Smooth muscle cell (in vitro differentiated cells): ENCODE measurements around the gene FITM1. TPM values are rescaled to one million over a fixed set of nuclear protein-coding genes. Genes with fewer than 3 reads are reported as not detected.

Source experiments
- DNase-seq: peaks from one replicate; lab custom pipeline; 2025; ENCODE audit not compliant: unreplicated experiment; lab: John Stamatoyannopoulos, UW
- H2AFZ ChIP-seq: fragments of 200-600 bp; sonication (generic); 2 replicates; pipeline ENCODE4 v1.6.0; 2016; ENCODE audit warnings: antibody characterized with exemption, low read depth, mild to moderate bottlenecking
- H3F3A ChIP-seq: fragments of 200-600 bp; sonication (generic); 2 replicates; pipeline ENCODE4 v1.6.0; 2017; ENCODE audit warnings: antibody characterized with exemption, low read depth
- H3K27ac ChIP-seq: fragments of 200-600 bp; sonication (generic); 2 replicates; pipeline ENCODE4 v1.5.1; 2016; ENCODE audit warnings: low read depth, mild to moderate bottlenecking
- H3K27me3 ChIP-seq: fragments of 200-600 bp; sonication (generic); 2 replicates; pipeline ENCODE4 v1.6.1; 2016; ENCODE audit warnings: low read depth, mild to moderate bottlenecking
- H3K36me3 ChIP-seq: fragments of 200-600 bp; sonication (generic); 2 replicates; pipeline ENCODE4 v1.5.1; 2016; ENCODE audit warnings: low read depth
- H3K4me1 ChIP-seq: fragments of 200-600 bp; sonication (generic); 2 replicates; pipeline ENCODE4 v1.5.1; 2016; ENCODE audit warnings: low read depth
- H3K4me2 ChIP-seq: fragments of 200-600 bp; sonication (generic); 2 replicates; pipeline ENCODE4 v1.6.0; 2016; ENCODE audit warnings: mild to moderate bottlenecking
- H3K4me3 ChIP-seq: fragments of 200-600 bp; sonication (generic); 2 replicates; pipeline ENCODE4 v1.5.1; 2016; ENCODE audit warnings: mild to moderate bottlenecking
- H3K79me2 ChIP-seq: fragments of 200-600 bp; sonication (generic); 2 replicates; pipeline ENCODE4 v1.6.0; 2016; ENCODE audit warnings: low read depth, mild to moderate bottlenecking
- H3K9ac ChIP-seq: fragments of 200-600 bp; sonication (generic); 2 replicates; pipeline ENCODE4 v1.6.0; 2016; ENCODE audit warnings: low read depth
- H3K9me3 ChIP-seq: fragments of 200-600 bp; sonication (generic); replicated peaks from 2 replicates; pipeline ENCODE4 v1.5.1; 2016; ENCODE audit warnings: low read depth
- H4K20me1 ChIP-seq: fragments of 200-600 bp; sonication (generic); 2 replicates; pipeline ENCODE4 v1.6.0; 2016; ENCODE audit warnings: low read depth
- WGBS: methylation state at CpG from one replicate; pipeline ENCODE4 v1.1.7; 2016; ENCODE audit warnings: low lambda C conversion rate; 5-methylcytosine and 5-hydroxymethylcytosine counted together
- polyA plus RNA-seq: library from polyadenylated mRNA; unstranded; fragments of >200 nt; fragmentation: Nextera tagmentation; extraction: Ambion mirVana; gene quantifications from 2 replicates; pipeline ENCODE4 v1.2.1, GENCODE V29; 2016
- total RNA-seq: library from RNA; depleted of rRNA; stranded (reverse); fragments of >200 nt; gene quantifications from 2 replicates; pipeline ENCODE4 v1.2.3, GENCODE V29; 2014
- TF ChIP-seq, protein P1 (sequence below): fragments of 200-600 bp; sonication (generic); IDR thresholded peaks from 2 replicates; pipeline ENCODE4 v1.5.1; 2017; ENCODE audit warnings: borderline replicate concordance, mild to moderate bottlenecking, antibody characterized with exemption; ENCODE audit not compliant: insufficient read depth, poor library complexity, severe bottlenecking

The FITM1 gene
- total and polyA plus RNA-seq, 2 experiments from 2014 or later, result 0.31 TPM; not detected in 1

DNA sequence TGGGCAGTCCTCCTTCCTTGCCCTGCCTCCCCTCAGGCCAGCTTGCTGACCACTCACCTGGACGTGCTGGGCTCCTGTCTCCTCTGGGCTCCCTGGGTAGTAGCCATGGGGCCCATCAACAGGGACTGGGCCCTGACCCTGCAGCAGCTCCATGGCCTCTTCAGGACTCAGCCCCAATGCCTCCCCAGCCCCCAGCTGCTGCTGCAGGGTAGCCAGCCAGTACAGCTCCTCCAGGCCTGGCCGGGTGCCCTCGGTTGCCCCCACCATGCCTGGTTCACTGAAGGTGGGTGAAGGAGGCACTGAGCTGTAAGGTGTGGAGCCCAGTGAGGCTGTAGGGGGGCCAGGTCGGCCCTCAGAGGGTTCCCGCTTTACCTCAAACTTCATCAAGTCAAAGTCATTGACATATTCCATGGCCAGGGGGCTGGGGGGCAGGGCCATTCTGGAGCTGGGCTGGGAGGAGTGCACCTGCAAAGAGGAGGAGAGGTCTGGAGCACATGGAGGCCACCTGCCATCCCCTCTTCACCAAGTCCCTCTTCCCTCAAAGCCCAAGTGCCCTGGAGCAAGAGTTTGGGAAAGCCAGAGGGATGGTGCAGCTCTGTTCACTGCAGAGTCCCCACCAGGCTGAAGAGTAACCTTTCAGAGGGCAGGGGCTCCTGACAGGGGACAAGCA lies 47.9 kb upstream of the FITM1 start:
- 99% methylated on average over 5 of the region's 5 CpGs for WGBS
- no peak overlapping the region for H3K4me3 ChIP-seq
- H3K36me3 ChIP-seq, result no peaks in the 10 kb centered on the region
- H3K27ac ChIP-seq, result no peak overlapping the region
- no peaks in the 10 kb centered on the region for H4K20me1 ChIP-seq
- peaks cover 21% of the 10 kb centered on the region for H3K4me1 ChIP-seq
- H2AFZ ChIP-seq, result no peak overlapping the region
- H3F3A ChIP-seq, result no peaks in the 10 kb centered on the region
- no peaks in the 10 kb centered on the region for H3K9me3 ChIP-seq
- peaks cover 30% of the 10 kb centered on the region for H3K27me3 ChIP-seq
- TF ChIP-seq, protein P1, sequence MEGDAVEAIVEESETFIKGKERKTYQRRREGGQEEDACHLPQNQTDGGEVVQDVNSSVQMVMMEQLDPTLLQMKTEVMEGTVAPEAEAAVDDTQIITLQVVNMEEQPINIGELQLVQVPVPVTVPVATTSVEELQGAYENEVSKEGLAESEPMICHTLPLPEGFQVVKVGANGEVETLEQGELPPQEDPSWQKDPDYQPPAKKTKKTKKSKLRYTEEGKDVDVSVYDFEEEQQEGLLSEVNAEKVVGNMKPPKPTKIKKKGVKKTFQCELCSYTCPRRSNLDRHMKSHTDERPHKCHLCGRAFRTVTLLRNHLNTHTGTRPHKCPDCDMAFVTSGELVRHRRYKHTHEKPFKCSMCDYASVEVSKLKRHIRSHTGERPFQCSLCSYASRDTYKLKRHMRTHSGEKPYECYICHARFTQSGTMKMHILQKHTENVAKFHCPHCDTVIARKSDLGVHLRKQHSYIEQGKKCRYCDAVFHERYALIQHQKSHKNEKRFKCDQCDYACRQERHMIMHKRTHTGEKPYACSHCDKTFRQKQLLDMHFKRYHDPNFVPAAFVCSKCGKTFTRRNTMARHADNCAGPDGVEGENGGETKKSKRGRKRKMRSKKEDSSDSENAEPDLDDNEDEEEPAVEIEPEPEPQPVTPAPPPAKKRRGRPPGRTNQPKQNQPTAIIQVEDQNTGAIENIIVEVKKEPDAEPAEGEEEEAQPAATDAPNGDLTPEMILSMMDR, result no peak
- H3K79me2 ChIP-seq, result no peaks in the 10 kb centered on the region
- H3K9ac ChIP-seq, result no peak overlapping the region
- DNase-seq, result no peak
- no peak overlapping the region for H3K4me2 ChIP-seq

DNA sequence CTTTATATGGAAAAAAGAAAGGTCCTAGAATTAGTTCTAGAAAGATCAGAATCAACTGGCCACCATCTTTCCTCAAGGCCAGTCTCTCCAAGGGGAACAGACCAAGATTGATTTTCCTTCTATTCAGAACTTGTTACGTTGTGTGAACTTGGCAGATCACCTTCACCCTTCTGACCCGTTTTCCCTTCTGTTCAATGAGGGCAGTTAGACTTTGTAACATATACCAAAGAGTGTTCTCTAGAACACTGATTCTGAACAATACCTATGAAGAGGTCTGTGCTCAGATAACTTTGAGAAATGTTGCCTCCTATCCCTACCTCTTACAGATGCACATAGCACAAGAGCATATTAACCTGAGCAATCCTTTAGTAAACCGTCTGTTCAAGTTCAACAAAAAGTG lies 47.0 kb upstream of the FITM1 start:
- TF ChIP-seq, protein P1, result no peak
- 88% methylated on average over 3 of the region's 3 CpGs for WGBS
- Histone ChIP-seq H4K20me1 (no peaks in the 10 kb centered on the region), H3K79me2 (no peaks in the 10 kb centered on the region), H3K4me1 (peaks cover 21% of the 10 kb centered on the region), H3K27me3 (peaks cover 30% of the 10 kb centered on the region), H3F3A (no peaks in the 10 kb centered on the region), H2AFZ (no peak overlapping the region), H3K9me3 (no peaks in the 10 kb centered on the region), H3K27ac (no peak overlapping the region), H3K4me2 (no peak overlapping the region), H3K9ac (no peak overlapping the region), H3K36me3 (no peaks in the 10 kb centered on the region), H3K4me3 (no peak overlapping the region)
- DNase-seq, result no peak

DNA sequence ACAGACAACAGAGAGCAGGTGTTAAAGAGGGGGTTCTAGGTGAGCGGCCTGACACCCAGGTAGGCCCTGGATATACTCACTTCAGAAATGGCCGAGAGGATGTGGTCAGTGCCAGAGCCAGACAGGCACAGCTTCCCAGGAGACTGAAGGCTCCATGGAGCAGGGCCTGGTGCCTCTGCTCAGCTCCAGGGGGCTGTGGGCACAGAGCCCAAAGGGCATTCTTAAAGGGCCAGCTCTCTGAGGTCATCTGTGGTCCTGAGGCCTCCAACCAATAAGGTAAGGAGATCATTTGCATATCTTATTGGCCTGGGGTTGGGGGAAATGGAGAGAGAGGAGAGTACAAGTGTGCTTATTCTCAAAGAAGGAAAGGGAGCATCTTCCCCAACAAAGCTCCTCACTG lies 46.0 kb upstream of the FITM1 start:
- Histone ChIP-seq H3K4me1 (peaks cover 21% of the 10 kb centered on the region), H3K79me2 (no peaks in the 10 kb centered on the region), H3K27ac (no peak overlapping the region), H3K9ac (no peak overlapping the region), H3K27me3 (peaks cover 27% of the 10 kb centered on the region), H3K4me3 (no peak overlapping the region), H3K36me3 (no peaks in the 10 kb centered on the region), H4K20me1 (no peaks in the 10 kb centered on the region), H3K4me2 (no peak overlapping the region), H3F3A (no peaks in the 10 kb centered on the region), H2AFZ (no peak overlapping the region), H3K9me3 (no peaks in the 10 kb centered on the region)
- WGBS, result 100% methylated on average over 2 of the region's 2 CpGs
- TF ChIP-seq, protein P1, result no peak
- DNase-seq, result no peak

DNA sequence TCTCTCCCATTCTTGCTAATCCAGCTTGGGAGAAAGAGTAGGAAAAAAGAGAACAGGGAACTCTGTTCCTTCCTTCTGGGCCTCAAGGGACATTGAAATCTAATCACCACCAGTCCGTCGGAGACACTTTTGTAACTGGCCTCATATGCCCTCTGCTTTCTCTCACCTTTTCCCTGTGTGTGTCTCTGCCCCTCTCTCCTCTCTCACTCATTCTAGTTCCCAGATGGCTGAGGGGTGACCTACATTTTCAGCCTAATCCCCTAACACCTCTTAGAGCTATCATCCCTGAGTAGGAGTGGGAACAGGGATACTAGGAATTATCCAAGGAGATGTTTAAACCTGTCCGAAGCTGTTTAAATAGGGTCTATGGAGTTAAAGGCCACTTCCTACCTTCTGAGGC lies 45.2 kb upstream of the FITM1 start:
- Histone ChIP-seq H3K4me3 (no peak overlapping the region), H3K9me3 (no peaks in the 10 kb centered on the region), H3K9ac (no peak overlapping the region), H2AFZ (no peak overlapping the region), H4K20me1 (no peaks in the 10 kb centered on the region), H3K36me3 (no peaks in the 10 kb centered on the region), H3K27ac (no peak overlapping the region), H3F3A (no peaks in the 10 kb centered on the region), H3K79me2 (no peaks in the 10 kb centered on the region), H3K4me2 (no peak overlapping the region), H3K27me3 (peaks cover 19% of the 10 kb centered on the region), H3K4me1 (peaks cover 16% of the 10 kb centered on the region)
- TF ChIP-seq, protein P1, result no peak
- DNase-seq, result no peak
- 80% methylated on average over 3 of the region's 3 CpGs for WGBS
